ENCODE measurements around the gene DAB1. TPM values are rescaled to one million over a fixed set of nuclear protein-coding genes. Genes with fewer than 3 reads are reported as not detected.

DAB1 gene
- total and polyA plus RNA-seq, 10 of the 15 experiments (the other 5 are each of a cell fraction or from before 2014, with no cell fraction given): 0.02 to 0.10 (median 0.03) TPM; not detected in 5

DNA sequence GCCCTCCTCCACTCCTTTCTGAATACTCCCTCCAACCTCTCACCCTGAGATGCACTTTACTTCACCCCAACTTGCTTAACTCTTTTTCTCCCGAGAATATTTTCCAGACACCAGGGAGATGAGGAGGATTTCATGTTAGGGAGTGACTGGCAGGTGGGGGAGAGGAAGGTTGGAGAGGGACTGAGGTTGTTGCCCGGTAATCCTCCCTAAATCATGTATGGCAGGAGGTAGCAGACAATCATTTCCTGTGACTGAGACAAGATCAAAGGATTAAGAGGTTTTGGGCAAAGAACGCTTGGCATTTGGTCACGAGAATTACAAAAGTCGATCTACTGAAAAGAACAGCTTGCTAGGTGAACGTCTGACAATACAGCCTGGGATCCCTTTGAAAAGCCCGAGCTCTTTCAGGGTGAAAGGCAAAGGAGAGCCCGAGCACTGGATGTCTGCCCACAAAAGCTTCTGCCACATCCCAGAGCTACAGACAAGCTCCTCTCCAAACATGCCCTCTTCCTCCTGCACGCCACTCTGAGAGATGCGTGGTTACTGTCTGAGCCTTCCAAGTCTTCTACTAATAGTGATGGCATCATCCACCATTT lies 154.1 kb downstream of the DAB1 start:
- ChIA-PET CTCF (no interaction called here), SMC1A (ENCODE audit: uncharacterized antibody, unreplicated experiment) (no interaction called here), RAD21 (ENCODE audit: unreplicated experiment) (no interaction called here), POLR2A (no interaction called here)
- in situ Hi-C loops (cut with MboI) (no loop called here), intact Hi-C loops (cut with micrococcal nuclease; ENCODE audit: unreplicated experiment) (no loop called here)
- H3K79me2 ChIP-seq (ENCODE audit: control insufficient read depth, insufficient read depth, low read length): no peaks in the 10 kb centered on the region
- H3K9ac ChIP-seq (ENCODE audit: control insufficient read depth, insufficient read depth, low read length): no peak overlapping the region
- H3K27ac ChIP-seq (ENCODE audit: control insufficient read depth, insufficient read depth): no peak overlapping the region
- FAIRE-seq (no peak), ATAC-seq (no peak), DNase-seq (ENCODE audit: low read depth, low spot score) (no peak)
- WGBS (ENCODE audit: insufficient coverage, insufficient replicate concordance, low lambda C conversion rate, missing lambda C conversion rate): 15% methylated on average over 10 of the region's 10 CpGs
- H3K4me1 ChIP-seq (ENCODE audit: control insufficient read depth, insufficient read depth, low read length): no peaks in the 10 kb centered on the region
- H3K36me3 ChIP-seq (ENCODE audit: control insufficient read depth in 2 of 2, insufficient read depth in 2 of 2, low read length in 1 of 2): no peaks in the 10 kb centered on the region
- H3K4me2 ChIP-seq (ENCODE audit: control insufficient read depth, insufficient read depth): no peak overlapping the region
- H2AFZ ChIP-seq (ENCODE audit: control insufficient read depth, low read depth, low read length): no peak overlapping the region
- BruUV-seq (replicated peaks): no TSS peak
- no peak overlapping the region for H3K4me3 ChIP-seq
- no peaks in the 10 kb centered on the region for H4K20me1 ChIP-seq (ENCODE audit: control insufficient read depth, insufficient read depth)
- no peaks in the 10 kb centered on the region; a peak in 1 of 4 replicates for H3K27me3 ChIP-seq (replicated peaks in 1 of 2; ENCODE audit: control insufficient read depth in 2 of 2, insufficient read depth in 2 of 2, low read length in 1 of 2)
- no peaks in the 10 kb centered on the region for H3K9me3 ChIP-seq (replicated peaks; ENCODE audit: control insufficient read depth, insufficient read depth, low read length)
- TF ChIP-seq, protein P1, sequence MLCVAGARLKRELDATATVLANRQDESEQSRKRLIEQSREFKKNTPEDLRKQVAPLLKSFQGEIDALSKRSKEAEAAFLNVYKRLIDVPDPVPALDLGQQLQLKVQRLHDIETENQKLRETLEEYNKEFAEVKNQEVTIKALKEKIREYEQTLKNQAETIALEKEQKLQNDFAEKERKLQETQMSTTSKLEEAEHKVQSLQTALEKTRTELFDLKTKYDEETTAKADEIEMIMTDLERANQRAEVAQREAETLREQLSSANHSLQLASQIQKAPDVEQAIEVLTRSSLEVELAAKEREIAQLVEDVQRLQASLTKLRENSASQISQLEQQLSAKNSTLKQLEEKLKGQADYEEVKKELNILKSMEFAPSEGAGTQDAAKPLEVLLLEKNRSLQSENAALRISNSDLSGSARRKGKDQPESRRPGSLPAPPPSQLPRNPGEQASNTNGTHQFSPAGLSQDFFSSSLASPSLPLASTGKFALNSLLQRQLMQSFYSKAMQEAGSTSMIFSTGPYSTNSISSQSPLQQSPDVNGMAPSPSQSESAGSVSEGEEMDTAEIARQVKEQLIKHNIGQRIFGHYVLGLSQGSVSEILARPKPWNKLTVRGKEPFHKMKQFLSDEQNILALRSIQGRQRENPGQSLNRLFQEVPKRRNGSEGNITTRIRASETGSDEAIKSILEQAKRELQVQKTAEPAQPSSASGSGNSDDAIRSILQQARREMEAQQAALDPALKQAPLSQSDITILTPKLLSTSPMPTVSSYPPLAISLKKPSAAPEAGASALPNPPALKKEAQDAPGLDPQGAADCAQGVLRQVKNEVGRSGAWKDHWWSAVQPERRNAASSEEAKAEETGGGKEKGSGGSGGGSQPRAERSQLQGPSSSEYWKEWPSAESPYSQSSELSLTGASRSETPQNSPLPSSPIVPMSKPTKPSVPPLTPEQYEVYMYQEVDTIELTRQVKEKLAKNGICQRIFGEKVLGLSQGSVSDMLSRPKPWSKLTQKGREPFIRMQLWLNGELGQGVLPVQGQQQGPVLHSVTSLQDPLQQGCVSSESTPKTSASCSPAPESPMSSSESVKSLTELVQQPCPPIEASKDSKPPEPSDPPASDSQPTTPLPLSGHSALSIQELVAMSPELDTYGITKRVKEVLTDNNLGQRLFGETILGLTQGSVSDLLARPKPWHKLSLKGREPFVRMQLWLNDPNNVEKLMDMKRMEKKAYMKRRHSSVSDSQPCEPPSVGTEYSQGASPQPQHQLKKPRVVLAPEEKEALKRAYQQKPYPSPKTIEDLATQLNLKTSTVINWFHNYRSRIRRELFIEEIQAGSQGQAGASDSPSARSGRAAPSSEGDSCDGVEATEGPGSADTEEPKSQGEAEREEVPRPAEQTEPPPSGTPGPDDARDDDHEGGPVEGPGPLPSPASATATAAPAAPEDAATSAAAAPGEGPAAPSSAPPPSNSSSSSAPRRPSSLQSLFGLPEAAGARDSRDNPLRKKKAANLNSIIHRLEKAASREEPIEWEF (IDR thresholded peaks at IDR 0.05; ENCODE audit: insufficient replicate concordance, low read depth, low read length): no peak
- no peak for TF ChIP-seq PAX5 (IDR thresholded peaks at IDR 0.05; ENCODE audit: borderline replicate concordance, low read depth, low read length)
- no peak for TF ChIP-seq CREM (IDR thresholded peaks at IDR 0.05; ENCODE audit: low read depth)
- no peak for TF ChIP-seq FOS (IDR thresholded peaks at IDR 0.05; ENCODE audit: borderline replicate concordance, extremely low read depth, insufficient read length)
- TF ChIP-seq BMI1 (IDR thresholded peaks at IDR 0.05; ENCODE audit: borderline replicate concordance): no peak
- TF ChIP-seq, protein P2, sequence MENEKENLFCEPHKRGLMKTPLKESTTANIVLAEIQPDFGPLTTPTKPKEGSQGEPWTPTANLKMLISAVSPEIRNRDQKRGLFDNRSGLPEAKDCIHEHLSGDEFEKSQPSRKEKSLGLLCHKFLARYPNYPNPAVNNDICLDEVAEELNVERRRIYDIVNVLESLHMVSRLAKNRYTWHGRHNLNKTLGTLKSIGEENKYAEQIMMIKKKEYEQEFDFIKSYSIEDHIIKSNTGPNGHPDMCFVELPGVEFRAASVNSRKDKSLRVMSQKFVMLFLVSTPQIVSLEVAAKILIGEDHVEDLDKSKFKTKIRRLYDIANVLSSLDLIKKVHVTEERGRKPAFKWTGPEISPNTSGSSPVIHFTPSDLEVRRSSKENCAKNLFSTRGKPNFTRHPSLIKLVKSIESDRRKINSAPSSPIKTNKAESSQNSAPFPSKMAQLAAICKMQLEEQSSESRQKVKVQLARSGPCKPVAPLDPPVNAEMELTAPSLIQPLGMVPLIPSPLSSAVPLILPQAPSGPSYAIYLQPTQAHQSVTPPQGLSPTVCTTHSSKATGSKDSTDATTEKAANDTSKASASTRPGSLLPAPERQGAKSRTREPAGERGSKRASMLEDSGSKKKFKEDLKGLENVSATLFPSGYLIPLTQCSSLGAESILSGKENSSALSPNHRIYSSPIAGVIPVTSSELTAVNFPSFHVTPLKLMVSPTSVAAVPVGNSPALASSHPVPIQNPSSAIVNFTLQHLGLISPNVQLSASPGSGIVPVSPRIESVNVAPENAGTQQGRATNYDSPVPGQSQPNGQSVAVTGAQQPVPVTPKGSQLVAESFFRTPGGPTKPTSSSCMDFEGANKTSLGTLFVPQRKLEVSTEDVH (IDR thresholded peaks at IDR 0.05; ENCODE audit: low read depth, partially characterized antibody): no peak
- no peak for TF ChIP-seq ZNF207 (IDR thresholded peaks at IDR 0.05; ENCODE audit: borderline replicate concordance)
- TF ChIP-seq FOXM1 (IDR thresholded peaks at IDR 0.05; ENCODE audit: low read depth, low read length): no peak
